Transverse colon (tissue), 3 donors: ENCODE results near the gene VPS13D.

ENCODE experiments used
- EP300 ChIP-seq: sonication (generic); formaldehyde crosslinking; IDR thresholded peaks from one replicate; pipeline ENCODE4 v1.6.1; 2017; ENCODE audit warnings: antibody characterized with exemption, low read depth
- POLR2A ChIP-seq: fragments of 450-650 bp; IDR thresholded peaks from one replicate; pipeline ENCODE4 v1.6.1; 2016; ENCODE audit warnings: antibody characterized with exemption, mild to moderate bottlenecking, moderate library complexity
- TF ChIP-seq, protein P1 (sequence below), 5 experiments: fragments of 200-600 bp in 3 of 5; fragments of 450-650 bp in 2 of 5; sonication (generic) in 3 of 5; IDR thresholded peaks; 1 replicate in 2 of 5; 2 replicates in 3 of 5; pipeline ENCODE4 v1.5.1; 2016 to 2017; ENCODE audit warnings: antibody characterized with exemption in 5 of 5, inconsistent platforms in 3 of 5, mild to moderate bottlenecking in 2 of 5, moderate library complexity in 1 of 5

DNA sequence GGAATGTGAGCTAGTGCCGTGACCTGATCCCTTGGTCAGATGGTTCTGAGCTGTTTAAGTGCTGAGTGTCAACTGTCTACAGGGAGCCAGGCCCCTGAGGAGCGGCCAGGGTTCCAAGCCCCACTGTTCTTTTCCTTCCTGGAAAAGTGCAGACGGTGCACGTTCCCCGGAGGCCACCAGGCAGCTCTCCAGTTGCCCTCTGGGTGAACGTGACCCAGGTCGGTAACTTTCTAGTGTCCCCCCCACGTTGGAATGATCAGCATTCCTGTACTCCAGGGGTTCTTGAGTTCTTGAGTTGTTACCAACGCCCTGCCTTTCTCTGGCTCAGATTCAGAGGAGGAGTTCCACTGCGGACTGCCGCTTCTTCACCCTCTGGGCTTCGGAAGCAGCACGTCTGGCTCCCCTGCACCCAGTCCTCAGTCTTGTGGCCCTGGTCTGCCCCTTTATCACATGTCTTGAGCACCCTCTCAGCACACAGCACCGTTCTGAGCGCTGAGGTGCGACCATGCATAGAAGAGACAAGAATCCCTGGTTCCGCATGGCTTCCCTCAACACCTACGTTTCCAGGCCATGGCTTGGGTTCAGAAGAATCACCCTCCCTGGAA, 256.7 kb downstream of the VPS13D start:
- TF ChIP-seq, protein P1, sequence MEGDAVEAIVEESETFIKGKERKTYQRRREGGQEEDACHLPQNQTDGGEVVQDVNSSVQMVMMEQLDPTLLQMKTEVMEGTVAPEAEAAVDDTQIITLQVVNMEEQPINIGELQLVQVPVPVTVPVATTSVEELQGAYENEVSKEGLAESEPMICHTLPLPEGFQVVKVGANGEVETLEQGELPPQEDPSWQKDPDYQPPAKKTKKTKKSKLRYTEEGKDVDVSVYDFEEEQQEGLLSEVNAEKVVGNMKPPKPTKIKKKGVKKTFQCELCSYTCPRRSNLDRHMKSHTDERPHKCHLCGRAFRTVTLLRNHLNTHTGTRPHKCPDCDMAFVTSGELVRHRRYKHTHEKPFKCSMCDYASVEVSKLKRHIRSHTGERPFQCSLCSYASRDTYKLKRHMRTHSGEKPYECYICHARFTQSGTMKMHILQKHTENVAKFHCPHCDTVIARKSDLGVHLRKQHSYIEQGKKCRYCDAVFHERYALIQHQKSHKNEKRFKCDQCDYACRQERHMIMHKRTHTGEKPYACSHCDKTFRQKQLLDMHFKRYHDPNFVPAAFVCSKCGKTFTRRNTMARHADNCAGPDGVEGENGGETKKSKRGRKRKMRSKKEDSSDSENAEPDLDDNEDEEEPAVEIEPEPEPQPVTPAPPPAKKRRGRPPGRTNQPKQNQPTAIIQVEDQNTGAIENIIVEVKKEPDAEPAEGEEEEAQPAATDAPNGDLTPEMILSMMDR (IDR thresholded peaks at IDR 0.05) = no peak
- TF ChIP-seq POLR2A (no peak), EP300 (no peak)
